ENCODE measurements around the gene ELOVL2. TPM values are rescaled to one million over a fixed set of nuclear protein-coding genes. Genes with fewer than 3 reads are reported as not detected.

Gene ELOVL2
- total RNA-seq, 2 experiments from 2014 or later, result not detected

GRCh38 chr6:10981409-10981808 is 62.7 kb downstream of the ELOVL2 start:
- no peaks in the 10 kb centered on the region for H3K9me2 ChIP-seq (ENCODE audit: insufficient read depth, low read length)
- H3K4me3 ChIP-seq (ENCODE audit: low read depth, low read length, poor library complexity, severe bottlenecking), result no peak overlapping the region
- H3K9me3 ChIP-seq (ENCODE audit: low read length), result no peaks in the 10 kb centered on the region
- H3K36me3 ChIP-seq (ENCODE audit: insufficient read depth, low read length), result no peaks in the 10 kb centered on the region
- no peak for DNase-seq (ENCODE audit: low spot score)
- H4K20me1 ChIP-seq (ENCODE audit: insufficient read depth, low read length), result no peaks in the 10 kb centered on the region
- no peak overlapping the region for H3K27ac ChIP-seq (ENCODE audit: low read depth, low read length, poor library complexity, severe bottlenecking)
- BruUV-seq (replicated peaks), result no TSS peak
- no peak overlapping the region for H3K4me2 ChIP-seq (ENCODE audit: low read length)
- TF ChIP-seq EZH2phosphoT487 (IDR thresholded peaks at IDR 0.05; ENCODE audit: borderline replicate concordance, low read depth, low read length), result no peak
- TF ChIP-seq CTCF (conservative IDR thresholded peaks at IDR 0.05; ENCODE audit: low read length), result no peak
- no peaks in the 10 kb centered on the region for H3K79me2 ChIP-seq (ENCODE audit: insufficient read depth, low read depth, low read length)
- ChIA-PET CTCF (ENCODE audit: unreplicated experiment) (no interaction called here), POLR2A (interaction anchor here (0.6 kb wide), 1 partner anchor 18 kb away, joined by 3 read pairs; no protein-coding TSS in a partner anchor)
- intact Hi-C loops (cut with micrococcal nuclease; ENCODE audit: unreplicated experiment), result no loop called here
- no peaks in the 10 kb centered on the region for H3K4me1 ChIP-seq (ENCODE audit: insufficient read depth, low read length, poor library complexity, severe bottlenecking)
- no peak overlapping the region for H2AFZ ChIP-seq (ENCODE audit: low read length)

- Histone ChIP-seq H4K20me1 (ENCODE audit: insufficient read depth, low read length) (no peaks in the 10 kb centered on the region), H3K9me2 (ENCODE audit: insufficient read depth, low read length) (no peaks in the 10 kb centered on the region), H3K79me2 (ENCODE audit: insufficient read depth, low read depth, low read length) (no peaks in the 10 kb centered on the region), H3K9me3 (ENCODE audit: low read length) (no peaks in the 10 kb centered on the region), H3K27ac (ENCODE audit: low read depth, low read length, poor library complexity, severe bottlenecking) (no peak overlapping the region), H3K4me2 (ENCODE audit: low read length) (no peak overlapping the region), H3K4me3 (ENCODE audit: low read depth, low read length, poor library complexity, severe bottlenecking) (no peak overlapping the region), H2AFZ (ENCODE audit: low read length) (no peak overlapping the region), H3K4me1 (ENCODE audit: insufficient read depth, low read length, poor library complexity, severe bottlenecking) (no peaks in the 10 kb centered on the region), H3K36me3 (ENCODE audit: insufficient read depth, low read length) (no peaks in the 10 kb centered on the region)
- POLR2A ChIA-PET, result no interaction called here
- intact Hi-C loops (cut with micrococcal nuclease; ENCODE audit: unreplicated experiment), result no loop called here
- no peak for TF ChIP-seq EZH2phosphoT487 (IDR thresholded peaks at IDR 0.05; ENCODE audit: borderline replicate concordance, low read depth, low read length)
- no peak for TF ChIP-seq CTCF (conservative IDR thresholded peaks at IDR 0.05; ENCODE audit: low read length)
- CTCF ChIA-PET (ENCODE audit: unreplicated experiment), result no interaction called here
- no peak for DNase-seq (ENCODE audit: low spot score)
- no TSS peak for BruUV-seq (replicated peaks)
These were observed 64.5 kb downstream of the ELOVL2 start for GRCh38 chr6:10979603-10980002.

GRCh38 chr6:10977231-10977968 is 66.7 kb downstream of the ELOVL2 start:
- H3K4me3 ChIP-seq (ENCODE audit: low read depth, low read length, poor library complexity, severe bottlenecking), result no peak overlapping the region
- H3K9me2 ChIP-seq (ENCODE audit: insufficient read depth, low read length), result no peaks in the 10 kb centered on the region
- H3K27ac ChIP-seq (ENCODE audit: low read depth, low read length, poor library complexity, severe bottlenecking), result no peak overlapping the region
- no peaks in the 10 kb centered on the region for H4K20me1 ChIP-seq (ENCODE audit: insufficient read depth, low read length)
- H3K36me3 ChIP-seq (ENCODE audit: insufficient read depth, low read length), result no peaks in the 10 kb centered on the region
- CTCF ChIA-PET (ENCODE audit: unreplicated experiment), result no interaction called here
- H3K4me2 ChIP-seq (ENCODE audit: low read length), result no peak overlapping the region
- POLR2A ChIA-PET, result interaction anchor here (0.7 kb wide), 1 partner anchor 125 kb away, joined by 3 read pairs; no protein-coding TSS in a partner anchor
- TF ChIP-seq EZH2phosphoT487 (IDR thresholded peaks at IDR 0.05; ENCODE audit: borderline replicate concordance, low read depth, low read length) (no peak), CTCF (conservative IDR thresholded peaks at IDR 0.05; ENCODE audit: low read length) (no peak)
- no TSS peak for BruUV-seq (replicated peaks)
- H3K79me2 ChIP-seq (ENCODE audit: insufficient read depth, low read depth, low read length), result no peaks in the 10 kb centered on the region
- no peaks in the 10 kb centered on the region for H3K4me1 ChIP-seq (ENCODE audit: insufficient read depth, low read length, poor library complexity, severe bottlenecking)
- H2AFZ ChIP-seq (ENCODE audit: low read length), result no peak overlapping the region
- intact Hi-C loops (cut with micrococcal nuclease; ENCODE audit: unreplicated experiment), result no loop called here
- H3K9me3 ChIP-seq (ENCODE audit: low read length), result no peaks in the 10 kb centered on the region
- no peak for DNase-seq (ENCODE audit: low spot score)

Measured in OCI-LY7 (cell line).